Activated CD8-positive, alpha-beta T cell treated with anti-CD3 and anti-CD28 coated beads for 36 hours (primary cell): ENCODE results near the gene HS3ST3A1. TPM values are rescaled to one million over a fixed set of nuclear protein-coding genes. Genes with fewer than 3 reads are reported as not detected.

Source experiments
- ATAC-seq: fragments of 200-7000 bp; cut with Tn5 transposase; one replicate; pipeline ENCODE4 v1.10.0; 2021; ENCODE audit warnings: mild to moderate bottlenecking, moderate library complexity
- CTCF ChIA-PET: fragments of 350-600 bp; sonication (Branson Sonifier 250); formaldehyde crosslinking; loops from one replicate; lab custom pipeline; 2021; ENCODE audit warnings: antibody characterized with exemption; lab: Charles Lee
- POLR2A ChIA-PET: fragments of 350-600 bp; sonication (Branson Sonifier 250); formaldehyde crosslinking; loops from one replicate; lab custom pipeline; 2021; ENCODE audit warnings: antibody characterized with exemption; lab: Charles Lee
- DNase-seq: peaks from one replicate; pipeline ENCODE4 v3.0.0-alpha.2; 2020
- H3K27ac Mint-ChIP-seq: one replicate; pipeline ENCODE4 v1.8.0; 2021; ENCODE audit warnings: mild to moderate bottlenecking, mixed read lengths
- H3K27me3 Mint-ChIP-seq: one replicate; pipeline ENCODE4 v1.8.0; 2021; ENCODE audit warnings: mixed read lengths
- H3K36me3 Mint-ChIP-seq: one replicate; pipeline ENCODE4 v1.8.0; 2021; ENCODE audit warnings: low read depth, mixed read lengths
- H3K4me1 Mint-ChIP-seq: one replicate; pipeline ENCODE4 v1.8.0; 2021; ENCODE audit warnings: low read depth, mixed read lengths
- H3K4me3 Mint-ChIP-seq: one replicate; pipeline ENCODE4 v1.8.0; 2021; ENCODE audit warnings: mild to moderate bottlenecking, moderate library complexity, mixed read lengths
- H3K9me3 Mint-ChIP-seq: one replicate; pipeline ENCODE4 v1.8.0; 2021; ENCODE audit warnings: mixed read lengths
- CTCF ChIP-seq: fragments of 200-600 bp; IDR thresholded peaks from one replicate; pipeline ENCODE4 v1.8.0; 2022; ENCODE audit warnings: antibody characterized with exemption, mild to moderate bottlenecking
- intact Hi-C: fragments of 100-400 bp; cut with micrococcal nuclease; formaldehyde crosslinking; loops from one replicate; pipeline ENCODE4 v1.10.0; 2022
- microRNA-seq: library from miRNA; unstranded; fragments of <30 nt; microRNA quantifications from one replicate; pipeline ENCODE4 v1.2.0, GENCODE V29; 2022; ENCODE audit warnings: borderline microRNAs expressed, borderline replicate concordance
- total RNA-seq, 2 experiments: library from RNA; stranded (reverse); gene quantifications; one replicate each; pipeline ENCODE4 v1.2.3, GENCODE V29; 2021

HS3ST3A1 gene
- total RNA-seq, 2 experiments from 2014 or later = 0.11 TPM; not detected in 1

GRCh38 chr17:13462673-13463124, 139.0 kb downstream of the HS3ST3A1 start:
- TF ChIP-seq CTCF = no peak
- H3K9me3 Mint-ChIP-seq = no peaks in the 10 kb centered on the region
- no peak for ATAC-seq

GRCh38 chr17:13462146-13462545, 139.6 kb downstream of the HS3ST3A1 start:
- no peak overlapping the region for H3K27ac Mint-ChIP-seq
- ChIA-PET POLR2A (no interaction called here), CTCF (no interaction called here)
- TF ChIP-seq CTCF = no peak
- H3K27me3 Mint-ChIP-seq = peaks cover 3% of the 10 kb centered on the region
- intact Hi-C loops = no loop called here
- H3K4me1 Mint-ChIP-seq = no peaks in the 10 kb centered on the region
- DNase-seq (no peak), ATAC-seq (no peak)
- H3K4me3 Mint-ChIP-seq = no peak overlapping the region
- no peaks in the 10 kb centered on the region for H3K9me3 Mint-ChIP-seq
- no peaks in the 10 kb centered on the region for H3K36me3 Mint-ChIP-seq

More at GRCh38 chr17:13462673-13463124, 139.0 kb downstream of the HS3ST3A1 start:
- intact Hi-C loops = no loop called here
- CTCF ChIA-PET = no interaction called here
- H3K27me3 Mint-ChIP-seq = peaks cover 3% of the 10 kb centered on the region
- H3K27ac Mint-ChIP-seq = no peak overlapping the region
- no peaks in the 10 kb centered on the region for H3K4me1 Mint-ChIP-seq
- no peak overlapping the region for H3K4me3 Mint-ChIP-seq
- POLR2A ChIA-PET = no interaction called here
- no peaks in the 10 kb centered on the region for H3K36me3 Mint-ChIP-seq
- DNase-seq = no peak

- ChIA-PET POLR2A (no interaction called here), CTCF (no interaction called here)
- no peaks in the 10 kb centered on the region for H3K4me1 Mint-ChIP-seq
- no peaks in the 10 kb centered on the region for H3K36me3 Mint-ChIP-seq
- DNase-seq (no peak), ATAC-seq (no peak)
- intact Hi-C loops = no loop called here
- H3K4me3 Mint-ChIP-seq = no peak overlapping the region
- peaks cover 3% of the 10 kb centered on the region for H3K27me3 Mint-ChIP-seq
- no peak overlapping the region for H3K27ac Mint-ChIP-seq
- TF ChIP-seq CTCF = no peak
- no peaks in the 10 kb centered on the region for H3K9me3 Mint-ChIP-seq
These were observed 141.3 kb downstream of the HS3ST3A1 start for GRCh38 chr17:13460261-13461000.

- no peak overlapping the region for H3K4me3 Mint-ChIP-seq
- H3K4me1 Mint-ChIP-seq = no peaks in the 10 kb centered on the region
- ChIA-PET POLR2A (no interaction called here), CTCF (no interaction called here)
- intact Hi-C loops = no loop called here
- peaks cover 2% of the 10 kb centered on the region for H3K27me3 Mint-ChIP-seq
- H3K36me3 Mint-ChIP-seq = no peaks in the 10 kb centered on the region
- no peak for TF ChIP-seq CTCF
- no peak overlapping the region for H3K27ac Mint-ChIP-seq
- DNase-seq = no peak
- no peaks in the 10 kb centered on the region for H3K9me3 Mint-ChIP-seq
- no peak for ATAC-seq
These were observed 143.9 kb downstream of the HS3ST3A1 start for GRCh38 chr17:13457783-13458182.

Small RNA genes lying within 50 kb of the gene (microRNA-seq; reads per million reads assigned to microRNA genes)
- gene MIR548H3 = not detected
